Testis (tissue), 5 donors: ENCODE results near the gene LRRC27. TPM values are rescaled to one million over a fixed set of nuclear protein-coding genes. Genes with fewer than 3 reads are reported as not detected.

Experiments used
- DNase-seq: peaks from one replicate; pipeline ENCODE4 v3.0.0-alpha.2; 2019
- H3K27ac ChIP-seq, 2 donors: fragments of 200-600 bp; sonication (generic); one replicate each; pipeline ENCODE4 v1.5.1; 2019
- H3K27me3 ChIP-seq: fragments of 200-600 bp; sonication (generic); one replicate; pipeline ENCODE4 v1.5.1; 2019
- H3K36me3 ChIP-seq: fragments of 200-600 bp; sonication (generic); one replicate; pipeline ENCODE4 v1.5.1; 2017; ENCODE audit warnings: low read depth; ENCODE audit errors: missing control alignments
- H3K4me1 ChIP-seq: fragments of 200-600 bp; sonication (generic); one replicate; pipeline ENCODE4 v1.5.1; 2019
- H3K4me3 ChIP-seq, 2 donors: fragments of 200-600 bp; sonication (generic); one replicate each; pipeline ENCODE4 v1.5.1; 2017 to 2019
- H3K9me3 ChIP-seq: fragments of 200-600 bp; sonication (generic); one replicate; pipeline ENCODE4 v1.5.1; 2017
- POLR2A ChIP-seq: fragments of 450-650 bp; IDR thresholded peaks from one replicate; pipeline ENCODE4 v1.6.1; 2017; ENCODE audit warnings: antibody characterized with exemption, mild to moderate bottlenecking, moderate library complexity
- whole genome bisulfite sequencing, 2 donors: methylation state at CpG; one replicate each; pipeline ENCODE4 v1.1.5; 2018; 5-methylcytosine and 5-hydroxymethylcytosine counted together
- intact Hi-C: fragments of 100-400 bp; cut with DNase I; formaldehyde crosslinking; loops from one replicate; pipeline ENCODE4 v1.15.1; 2023; ENCODE audit warnings: low total_unique reads
- long read RNA-seq, 2 donors: transcript quantifications; one replicate each; lab custom pipeline, GENCODE V29; 2026
- polyA plus RNA-seq: library from polyadenylated mRNA; stranded (reverse); fragments of 350-450 nt; fragmentation: Illumina TruSeq; extraction: RNeasy Lipid Tissue Mini Kit (QIAGEN cat#74804); gene quantifications from one replicate; pipeline ENCODE4 v1.2.3, GENCODE V29; 2014; ENCODE audit warnings: low read depth, low replicate concordance; ENCODE audit not compliant: insufficient read depth
- total RNA-seq, 2 donors: library from RNA; depleted of rRNA; stranded (reverse); fragments of >200 nt; gene quantifications; one replicate each; pipeline ENCODE4 v1.2.3, GENCODE V29; 2016
- TF ChIP-seq, protein P1 (sequence below), 3 experiments: fragments of 450-650 bp in 2 of 3; fragments of 200-600 bp in 1 of 3; sonication (generic) in 1 of 3; IDR thresholded peaks; one replicate each; pipeline ENCODE4 v1.5.1; 2016 to 2019; ENCODE audit warnings: antibody characterized with exemption in 3 of 3, mild to moderate bottlenecking in 2 of 3, moderate library complexity in 1 of 3

Gene LRRC27
- total RNA-seq = 100 to 1,000 TPM in 1 of 2 donors, 10 to 100 TPM in 1; 49.4 to 110 TPM
- polyA plus RNA-seq = 164 TPM
- long read RNA-seq, donor 1 = 0 reads
- long read RNA-seq, donor 2 = 0 reads

DNA sequence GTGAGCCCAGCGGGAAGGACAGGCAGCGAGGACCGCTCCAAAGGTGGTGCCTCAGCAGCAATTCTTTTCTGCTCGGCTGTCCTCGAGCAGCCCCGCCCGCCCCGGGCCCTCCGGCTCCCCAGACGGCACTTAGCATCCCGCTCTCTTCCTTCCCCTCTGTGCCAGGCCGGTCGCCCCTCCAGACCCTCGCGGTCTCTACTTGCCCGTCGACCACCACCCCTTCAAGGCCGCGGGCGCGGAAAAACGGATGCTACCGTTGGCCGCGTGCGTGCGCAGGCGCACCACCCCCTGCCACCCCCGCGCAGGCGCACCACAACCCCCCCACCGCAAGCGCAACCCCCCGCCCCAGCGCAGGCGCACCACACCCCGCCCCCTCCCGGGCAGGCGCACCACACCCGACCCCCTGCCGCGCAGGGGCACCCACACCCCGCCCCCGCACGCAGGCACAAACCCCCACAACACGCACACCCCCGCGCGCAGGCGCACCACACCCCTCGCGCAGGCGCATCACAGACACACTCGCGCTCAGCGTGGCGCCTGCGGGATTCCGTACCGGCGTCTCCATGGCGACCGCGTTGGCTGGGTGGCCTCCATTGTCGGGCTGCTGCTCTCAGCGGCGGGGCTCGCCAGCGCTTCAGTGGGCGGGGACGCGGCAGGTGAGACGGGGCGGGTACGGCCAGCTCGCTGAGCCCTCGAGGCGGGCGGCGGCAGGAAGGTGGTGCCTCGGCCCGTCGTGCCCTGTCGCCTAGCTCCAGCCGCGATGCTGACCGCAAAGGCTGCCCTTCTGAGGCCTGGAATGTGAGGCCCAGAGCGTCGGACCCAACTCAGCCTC, at the start of gene LRRC27:
TSS of gene LRRC27 (plus strand) at position 593 of the 832 bp plus-strand sequence. CDS start 1,332 bp downstream, outside the sequence.
- peak within 1 kb of the TSS; percentile 74 to 88 for H3K27ac ChIP-seq
- no peaks in the 10 kb centered on the region for H3K9me3 ChIP-seq
- DNase-seq = peak; percentile 96
- no peaks in the 10 kb centered on the region for H3K27me3 ChIP-seq
- peaks cover 30% of the 10 kb centered on the region for H3K4me1 ChIP-seq
- no peaks in the 10 kb centered on the region for H3K36me3 ChIP-seq
- H3K4me3 ChIP-seq = peak within 1 kb of the TSS; percentile 84 to 87
- intact Hi-C loops = no loop called here
- 1% methylated on average over 22 to 62 of the region's 89 CpGs for WGBS, 2 donors
- TF ChIP-seq, protein P1, sequence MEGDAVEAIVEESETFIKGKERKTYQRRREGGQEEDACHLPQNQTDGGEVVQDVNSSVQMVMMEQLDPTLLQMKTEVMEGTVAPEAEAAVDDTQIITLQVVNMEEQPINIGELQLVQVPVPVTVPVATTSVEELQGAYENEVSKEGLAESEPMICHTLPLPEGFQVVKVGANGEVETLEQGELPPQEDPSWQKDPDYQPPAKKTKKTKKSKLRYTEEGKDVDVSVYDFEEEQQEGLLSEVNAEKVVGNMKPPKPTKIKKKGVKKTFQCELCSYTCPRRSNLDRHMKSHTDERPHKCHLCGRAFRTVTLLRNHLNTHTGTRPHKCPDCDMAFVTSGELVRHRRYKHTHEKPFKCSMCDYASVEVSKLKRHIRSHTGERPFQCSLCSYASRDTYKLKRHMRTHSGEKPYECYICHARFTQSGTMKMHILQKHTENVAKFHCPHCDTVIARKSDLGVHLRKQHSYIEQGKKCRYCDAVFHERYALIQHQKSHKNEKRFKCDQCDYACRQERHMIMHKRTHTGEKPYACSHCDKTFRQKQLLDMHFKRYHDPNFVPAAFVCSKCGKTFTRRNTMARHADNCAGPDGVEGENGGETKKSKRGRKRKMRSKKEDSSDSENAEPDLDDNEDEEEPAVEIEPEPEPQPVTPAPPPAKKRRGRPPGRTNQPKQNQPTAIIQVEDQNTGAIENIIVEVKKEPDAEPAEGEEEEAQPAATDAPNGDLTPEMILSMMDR (IDR thresholded peaks at IDR 0.05) = peak in 1 of 3 experiments; percentile 27
- TF ChIP-seq POLR2A = no peak

DNA sequence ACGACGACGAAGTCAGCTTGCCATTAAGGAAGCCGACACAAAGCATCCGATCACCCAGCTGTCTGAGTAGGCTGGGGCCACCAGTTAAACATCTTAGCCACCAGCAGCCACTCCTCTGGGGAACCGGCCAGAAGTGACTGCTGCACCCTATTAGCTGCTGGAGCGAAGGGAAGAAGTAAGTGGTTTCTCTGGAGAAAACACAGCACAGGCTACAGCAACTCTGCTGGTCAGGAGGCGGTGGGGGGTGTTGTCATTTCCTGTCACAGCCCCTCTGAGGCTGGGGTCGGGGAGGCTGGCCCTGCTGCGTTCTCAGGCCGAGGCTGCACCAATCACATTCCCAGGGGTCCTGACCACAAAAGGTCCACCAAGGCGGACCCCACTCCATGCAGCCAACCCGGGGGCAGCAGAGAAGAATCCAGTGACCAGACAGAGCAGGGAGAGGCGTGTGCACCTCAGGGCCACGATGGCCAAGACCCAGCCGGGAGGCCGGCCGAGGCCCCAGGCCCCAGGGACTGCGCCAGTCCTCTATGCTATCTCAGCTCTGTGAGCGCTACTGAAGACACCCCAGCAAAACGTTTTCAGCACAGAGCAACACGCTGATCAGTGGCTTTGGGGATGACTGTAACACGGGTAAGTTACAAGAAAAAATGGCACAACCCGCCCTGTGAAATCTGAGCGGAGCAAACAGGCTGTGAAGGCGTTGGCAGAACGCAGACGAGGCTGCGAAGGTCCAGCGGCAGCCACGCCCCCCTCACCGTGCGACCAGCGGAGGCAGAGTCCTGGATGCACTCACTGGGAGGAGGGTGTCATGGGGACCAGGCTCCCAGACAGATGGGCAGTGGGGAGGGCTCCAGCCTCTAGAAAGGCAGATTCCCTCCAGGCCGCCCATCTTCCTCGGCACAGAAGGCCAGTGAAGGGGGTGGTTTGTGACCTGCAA, 49.1 kb upstream of the LRRC27 start:
- DNase-seq = no peak
- Histone ChIP-seq H3K4me3 (no peak overlapping the region), H3K4me1 (peaks cover 3% of the 10 kb centered on the region), H3K9me3 (no peaks in the 10 kb centered on the region), H3K27ac (no peak overlapping the region), H3K36me3 (no peaks in the 10 kb centered on the region), H3K27me3 (no peaks in the 10 kb centered on the region)
- TF ChIP-seq, protein P1 (IDR thresholded peaks at IDR 0.05) = no peak
- TF ChIP-seq POLR2A = no peak
- WGBS, 2 donors = 57 to 68% methylated on average over 23 to 36 of the region's 36 CpGs
- intact Hi-C loops = no loop called here

DNA sequence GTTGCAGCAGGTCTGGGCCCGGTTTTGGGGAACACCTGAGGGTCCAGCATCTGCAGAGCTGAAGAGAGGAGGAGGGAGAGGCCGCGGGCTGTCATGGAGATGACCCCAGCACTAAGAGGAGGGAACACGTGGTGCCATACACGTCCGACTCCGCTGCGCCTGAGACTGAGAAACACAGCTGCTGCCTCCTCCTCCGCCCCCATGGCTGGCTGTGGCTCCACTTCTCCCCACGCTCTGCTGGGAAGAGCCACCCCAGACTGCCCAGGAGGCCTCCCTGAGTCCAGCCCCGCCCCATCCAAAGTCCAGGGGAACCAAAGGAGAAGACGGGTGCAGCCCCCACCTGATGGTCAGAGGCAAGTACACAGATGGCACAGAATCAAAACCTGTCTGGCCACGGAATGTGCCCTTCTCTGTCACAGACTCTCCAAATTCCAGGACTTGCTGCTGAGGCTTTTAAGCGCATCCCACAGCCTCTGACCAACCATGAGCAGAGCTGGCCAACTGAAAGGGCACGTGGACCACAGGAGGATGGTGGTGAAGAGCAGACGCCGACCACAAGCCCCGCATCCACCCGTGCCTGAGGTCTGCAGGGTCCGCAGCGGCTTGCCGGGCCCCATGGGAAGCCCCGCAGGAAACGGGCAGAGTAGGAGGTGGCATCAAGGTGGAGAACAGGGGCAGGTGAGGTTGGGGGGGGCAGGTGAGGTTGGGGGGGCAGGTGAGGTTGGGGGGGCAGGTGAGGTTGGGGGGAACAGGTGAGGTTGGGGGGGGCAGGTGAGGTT, 48.2 kb upstream of the LRRC27 start:
- 27 to 74% methylated on average over 14 to 15 of the region's 24 CpGs for WGBS, 2 donors
- Histone ChIP-seq H3K9me3 (no peaks in the 10 kb centered on the region), H3K27me3 (no peaks in the 10 kb centered on the region), H3K36me3 (no peaks in the 10 kb centered on the region), H3K4me3 (no peak overlapping the region), H3K4me1 (peaks cover 3% of the 10 kb centered on the region), H3K27ac (no peak overlapping the region)
- peak; percentile 22 for DNase-seq
- intact Hi-C loops = no loop called here
- no peak for TF ChIP-seq POLR2A
- TF ChIP-seq, protein P1 (IDR thresholded peaks at IDR 0.05) = no peak

DNA sequence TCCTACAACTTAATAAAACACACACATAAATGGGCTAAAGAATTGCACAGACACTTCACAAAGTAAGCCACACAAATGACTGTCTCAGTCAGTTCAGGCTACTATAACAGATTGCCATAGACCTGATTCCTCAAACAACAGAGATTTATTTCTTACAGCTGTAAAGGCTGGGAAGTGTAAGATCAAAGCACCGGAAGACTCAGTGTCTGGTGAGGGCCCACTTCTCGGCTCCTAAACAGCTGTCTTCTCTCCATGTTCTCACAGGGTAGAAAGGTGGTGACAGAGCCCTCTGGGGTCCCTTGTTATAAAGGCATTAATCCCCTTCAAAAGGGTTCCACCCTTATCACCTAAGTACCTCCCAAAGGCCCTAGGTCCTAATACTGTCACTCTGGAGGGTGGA, 42.6 kb upstream of the LRRC27 start:
- 73 to 74% methylated on average over 2 of the region's 2 CpGs for WGBS, 2 donors
- no peaks in the 10 kb centered on the region for H3K9me3 ChIP-seq
- peaks cover 3% of the 10 kb centered on the region for H3K4me1 ChIP-seq
- intact Hi-C loops = no loop called here
- H3K27me3 ChIP-seq = no peaks in the 10 kb centered on the region
- no peaks in the 10 kb centered on the region for H3K36me3 ChIP-seq
- no peak overlapping the region for H3K4me3 ChIP-seq
- no peak overlapping the region for H3K27ac ChIP-seq
- no peak for TF ChIP-seq POLR2A
- TF ChIP-seq, protein P1 (IDR thresholded peaks at IDR 0.05) = no peak
- DNase-seq = no peak
